ENCODE measurements around the gene SEC22A.

Gene SEC22A

GRCh38 chr3:123318374-123318773, 116.6 kb downstream of the SEC22A start:
- no peak for DNase-seq
- in situ Hi-C loops (cut with HindIII; ENCODE audit: low pct_ligation_motif_present, low sequenced_read_pairs) = no loop called here
- no peaks in the 10 kb centered on the region for H3K36me3 ChIP-seq (replicated peaks)
- no peak overlapping the region for H3K27ac ChIP-seq
- H3K4me3 ChIP-seq (ENCODE audit: low read depth, low read length) = no peak overlapping the region
- TF ChIP-seq CTCF (IDR thresholded peaks at IDR 0.05; ENCODE audit: low read depth, low read length, missing control alignments) = no peak
- H3K27me3 ChIP-seq (replicated peaks) = peaks cover 23% of the 10 kb centered on the region

- in situ Hi-C loops (cut with HindIII; ENCODE audit: low pct_ligation_motif_present, low sequenced_read_pairs) = no loop called here
- no peaks in the 10 kb centered on the region for H3K36me3 ChIP-seq (replicated peaks)
- H3K27me3 ChIP-seq (replicated peaks) = peaks cover 20% of the 10 kb centered on the region
- no peak overlapping the region for H3K27ac ChIP-seq
- no peak for DNase-seq
- no peak overlapping the region for H3K4me3 ChIP-seq (ENCODE audit: low read depth, low read length)
- no peak for TF ChIP-seq CTCF (IDR thresholded peaks at IDR 0.05; ENCODE audit: low read depth, low read length, missing control alignments)
These were observed 118.0 kb downstream of the SEC22A start for GRCh38 chr3:123319760-123320159.

- TF ChIP-seq CTCF (IDR thresholded peaks at IDR 0.05; ENCODE audit: low read depth, low read length, missing control alignments) = no peak
- no peak overlapping the region for H3K27ac ChIP-seq
- H3K4me3 ChIP-seq (ENCODE audit: low read depth, low read length) = no peak overlapping the region
- in situ Hi-C loops (cut with HindIII; ENCODE audit: low pct_ligation_motif_present, low sequenced_read_pairs) = no loop called here
- no peak for DNase-seq
- H3K27me3 ChIP-seq (replicated peaks) = peaks cover 20% of the 10 kb centered on the region
- H3K36me3 ChIP-seq (replicated peaks) = no peaks in the 10 kb centered on the region
These were observed 118.5 kb downstream of the SEC22A start for GRCh38 chr3:123320221-123320620.

DNA sequence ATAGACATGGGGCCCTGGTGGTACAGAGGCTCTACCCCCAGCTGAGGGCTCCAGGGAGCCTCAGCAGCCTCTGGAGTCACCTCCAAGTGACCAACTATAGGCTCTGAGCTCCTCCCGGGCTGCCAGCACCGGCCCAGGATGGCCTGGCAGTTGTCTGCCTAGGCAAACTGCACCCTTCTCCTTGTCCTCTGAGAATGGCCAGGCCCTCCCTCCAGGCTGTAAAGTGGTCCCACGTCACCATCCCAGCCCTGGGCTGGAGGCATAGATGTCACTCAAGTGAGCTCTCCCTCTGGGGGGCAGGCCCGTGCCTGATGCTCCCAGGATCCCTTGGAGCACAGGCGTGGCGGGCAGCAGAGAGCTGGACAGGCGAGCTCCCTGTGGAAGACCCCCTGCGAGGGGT, 120.1 kb downstream of the SEC22A start:
- no peaks in the 10 kb centered on the region for H3K36me3 ChIP-seq (replicated peaks)
- H3K27ac ChIP-seq = no peak overlapping the region
- no peak overlapping the region for H3K4me3 ChIP-seq (ENCODE audit: low read depth, low read length)
- peaks cover 20% of the 10 kb centered on the region for H3K27me3 ChIP-seq (replicated peaks)
- DNase-seq = no peak
- TF ChIP-seq CTCF (IDR thresholded peaks at IDR 0.05; ENCODE audit: low read depth, low read length, missing control alignments) = no peak
- in situ Hi-C loops (cut with HindIII; ENCODE audit: low pct_ligation_motif_present, low sequenced_read_pairs) = no loop called here

DNA sequence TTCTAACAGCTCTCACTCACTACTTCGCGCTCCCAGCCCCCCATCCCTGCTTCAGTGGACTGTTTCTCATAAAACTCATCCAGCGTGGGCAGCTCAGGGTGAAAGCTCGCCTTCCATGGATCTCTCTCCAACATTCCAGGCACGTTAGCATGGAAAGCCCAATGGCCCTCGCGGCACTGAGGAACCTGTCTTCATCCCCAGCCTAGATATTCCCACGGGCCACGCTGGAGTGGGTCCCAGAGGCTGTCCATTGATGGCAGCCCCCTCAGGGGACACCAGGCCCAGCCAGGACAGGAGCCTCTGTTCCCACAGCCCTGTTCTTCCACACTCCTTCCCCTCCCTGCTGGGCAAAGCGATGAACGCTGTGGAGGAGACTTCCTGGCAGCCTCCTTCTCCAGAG, 121.1 kb downstream of the SEC22A start:
- Histone ChIP-seq H3K27me3 (replicated peaks) (peaks cover 20% of the 10 kb centered on the region), H3K4me3 (ENCODE audit: low read depth, low read length) (no peak overlapping the region), H3K36me3 (replicated peaks) (no peaks in the 10 kb centered on the region), H3K27ac (no peak overlapping the region)
- in situ Hi-C loops (cut with HindIII; ENCODE audit: low pct_ligation_motif_present, low sequenced_read_pairs) = no loop called here
- TF ChIP-seq CTCF (IDR thresholded peaks at IDR 0.05; ENCODE audit: low read depth, low read length, missing control alignments) = no peak
- DNase-seq = no peak

Measured in brain microvascular endothelial cell (primary cell).